HepG2 (cell line): ENCODE results near the gene TNFRSF18.

ENCODE experiments used
- ATF2 ChIP-seq: sonication (generic); formaldehyde crosslinking; IDR thresholded peaks from 2 replicates; pipeline ENCODE4 v1.4.0; 2020; ENCODE audit warnings: missing genetic modification reagents
- ATF5 ChIP-seq: sonication (generic); formaldehyde crosslinking; IDR thresholded peaks from 2 replicates; pipeline ENCODE4 v1.4.0; 2020; ENCODE audit warnings: mild to moderate bottlenecking, low read depth, missing genetic modification reagents
- EZH2 ChIP-seq: conservative IDR thresholded peaks from 2 replicates; pipeline ENCODE4 v1.6.1; 2012; ENCODE audit warnings: mild to moderate bottlenecking, low read depth, low read length, moderate library complexity
- GZF1 ChIP-seq: sonication (generic); formaldehyde crosslinking; IDR thresholded peaks from 2 replicates; pipeline ENCODE4 v1.5.1; 2020; ENCODE audit warnings: mild to moderate bottlenecking, missing genetic modification reagents
- TF ChIP-seq, protein P1 (sequence below): sonication (generic); formaldehyde crosslinking; IDR thresholded peaks from 2 replicates; pipeline ENCODE4 v1.5.0; 2020; ENCODE audit warnings: mild to moderate bottlenecking, missing genetic modification reagents, moderate library complexity
- TF ChIP-seq, protein P2 (sequence below): sonication (generic); formaldehyde crosslinking; IDR thresholded peaks from 2 replicates; pipeline ENCODE4 v1.8.0; 2022; ENCODE audit warnings: mild to moderate bottlenecking, missing genetic modification reagents, moderate library complexity

- TF ChIP-seq ATF5 (CRISPR knock-in tag) (no peak), EZH2 (no peak), ATF2 (CRISPR knock-in tag) (no peak), GZF1 (CRISPR knock-in tag) (no peak)
- TF ChIP-seq, protein P1, sequence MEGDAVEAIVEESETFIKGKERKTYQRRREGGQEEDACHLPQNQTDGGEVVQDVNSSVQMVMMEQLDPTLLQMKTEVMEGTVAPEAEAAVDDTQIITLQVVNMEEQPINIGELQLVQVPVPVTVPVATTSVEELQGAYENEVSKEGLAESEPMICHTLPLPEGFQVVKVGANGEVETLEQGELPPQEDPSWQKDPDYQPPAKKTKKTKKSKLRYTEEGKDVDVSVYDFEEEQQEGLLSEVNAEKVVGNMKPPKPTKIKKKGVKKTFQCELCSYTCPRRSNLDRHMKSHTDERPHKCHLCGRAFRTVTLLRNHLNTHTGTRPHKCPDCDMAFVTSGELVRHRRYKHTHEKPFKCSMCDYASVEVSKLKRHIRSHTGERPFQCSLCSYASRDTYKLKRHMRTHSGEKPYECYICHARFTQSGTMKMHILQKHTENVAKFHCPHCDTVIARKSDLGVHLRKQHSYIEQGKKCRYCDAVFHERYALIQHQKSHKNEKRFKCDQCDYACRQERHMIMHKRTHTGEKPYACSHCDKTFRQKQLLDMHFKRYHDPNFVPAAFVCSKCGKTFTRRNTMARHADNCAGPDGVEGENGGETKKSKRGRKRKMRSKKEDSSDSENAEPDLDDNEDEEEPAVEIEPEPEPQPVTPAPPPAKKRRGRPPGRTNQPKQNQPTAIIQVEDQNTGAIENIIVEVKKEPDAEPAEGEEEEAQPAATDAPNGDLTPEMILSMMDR (CRISPR knock-in tag), result no peak
- TF ChIP-seq, protein P2, sequence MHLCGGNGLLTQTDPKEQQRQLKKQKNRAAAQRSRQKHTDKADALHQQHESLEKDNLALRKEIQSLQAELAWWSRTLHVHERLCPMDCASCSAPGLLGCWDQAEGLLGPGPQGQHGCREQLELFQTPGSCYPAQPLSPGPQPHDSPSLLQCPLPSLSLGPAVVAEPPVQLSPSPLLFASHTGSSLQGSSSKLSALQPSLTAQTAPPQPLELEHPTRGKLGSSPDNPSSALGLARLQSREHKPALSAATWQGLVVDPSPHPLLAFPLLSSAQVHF, result no peak
Measured at GRCh38 chr1:1217621-1218523, 11.5 kb upstream of the TNFRSF18 start.
